ENCODE measurements around the gene ZNF544.

GRCh38 chr19:58268344-58268743 lies 39.6 kb downstream of the ZNF544 start:
- TF ChIP-seq CTCF (IDR thresholded peaks at IDR 0.05) = no peak
- no peak for TF ChIP-seq POLR2A (IDR thresholded peaks at IDR 0.05)
